ENCODE data around the gene ALG1L2. TPM values are rescaled to one million over a fixed set of nuclear protein-coding genes. Genes with fewer than 3 reads are reported as not detected.
"Not testable (repeated sequence)": the region's sequence is repeated elsewhere in the genome, so short reads cannot be mapped to it uniquely, and the experiment has no call there.

ALG1L2 gene
- total RNA-seq, 1 experiment from 2014 or later: 2.6 TPM

DNA sequence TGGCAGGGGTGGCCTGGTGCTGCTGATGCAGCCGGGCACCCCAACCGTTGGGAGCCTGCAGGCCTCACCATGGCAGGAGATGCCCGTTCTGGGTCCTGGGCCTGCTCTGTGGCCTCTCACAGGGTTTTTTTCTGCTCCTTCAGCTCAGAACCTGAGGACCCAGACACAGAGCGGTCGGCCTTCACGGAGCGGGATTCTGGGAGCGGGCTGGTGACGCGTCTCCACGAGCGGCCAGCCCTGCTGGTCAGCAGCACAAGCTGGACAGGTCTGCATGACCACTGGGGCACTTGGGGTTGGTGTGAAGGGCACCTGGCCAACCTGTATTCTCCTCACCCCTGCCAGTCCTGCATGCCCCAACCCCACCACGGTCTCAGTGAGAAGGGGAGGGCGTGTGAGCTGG, 10.3 kb downstream of the ALG1L2 start:
- H3K27me3 ChIP-seq (ENCODE audit: insufficient read depth, low read depth): no peaks in the 10 kb centered on the region
- no peak overlapping the region for H3K27ac ChIP-seq
- no peak overlapping the region for H3K4me2 ChIP-seq
- H3K36me3 ChIP-seq (ENCODE audit: low read depth): no peaks in the 10 kb centered on the region
- DNase-seq: no peak
- H3K4me1 ChIP-seq (replicated peaks; ENCODE audit: insufficient read depth): peaks cover 26% of the 10 kb centered on the region
- ChIA-PET POLR2A (ENCODE audit: unreplicated experiment) (no interaction called here), CTCF (no interaction called here)
- no peak overlapping the region for H3K4me3 ChIP-seq
- no peaks in the 10 kb centered on the region for H3K9me2 ChIP-seq (ENCODE audit: insufficient read depth)
- no peaks in the 10 kb centered on the region for H3K9me3 ChIP-seq (ENCODE audit: insufficient read depth, low read depth)
- H2AFZ ChIP-seq: no peak overlapping the region
- TF ChIP-seq, protein P1, sequence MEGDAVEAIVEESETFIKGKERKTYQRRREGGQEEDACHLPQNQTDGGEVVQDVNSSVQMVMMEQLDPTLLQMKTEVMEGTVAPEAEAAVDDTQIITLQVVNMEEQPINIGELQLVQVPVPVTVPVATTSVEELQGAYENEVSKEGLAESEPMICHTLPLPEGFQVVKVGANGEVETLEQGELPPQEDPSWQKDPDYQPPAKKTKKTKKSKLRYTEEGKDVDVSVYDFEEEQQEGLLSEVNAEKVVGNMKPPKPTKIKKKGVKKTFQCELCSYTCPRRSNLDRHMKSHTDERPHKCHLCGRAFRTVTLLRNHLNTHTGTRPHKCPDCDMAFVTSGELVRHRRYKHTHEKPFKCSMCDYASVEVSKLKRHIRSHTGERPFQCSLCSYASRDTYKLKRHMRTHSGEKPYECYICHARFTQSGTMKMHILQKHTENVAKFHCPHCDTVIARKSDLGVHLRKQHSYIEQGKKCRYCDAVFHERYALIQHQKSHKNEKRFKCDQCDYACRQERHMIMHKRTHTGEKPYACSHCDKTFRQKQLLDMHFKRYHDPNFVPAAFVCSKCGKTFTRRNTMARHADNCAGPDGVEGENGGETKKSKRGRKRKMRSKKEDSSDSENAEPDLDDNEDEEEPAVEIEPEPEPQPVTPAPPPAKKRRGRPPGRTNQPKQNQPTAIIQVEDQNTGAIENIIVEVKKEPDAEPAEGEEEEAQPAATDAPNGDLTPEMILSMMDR (conservative IDR thresholded peaks at IDR 0.05): no peak
- no peak for TF ChIP-seq EZH2 (IDR thresholded peaks at IDR 0.05; ENCODE audit: low read depth)
- BruUV-seq (replicated peaks): no TSS peak
- intact Hi-C loops (cut with micrococcal nuclease; ENCODE audit: unreplicated experiment): loop anchor here (5.0 to 10.0 kb wide), 2 partner anchors 87 to 600 kb away; no protein-coding TSS in a partner anchor
- H4K20me1 ChIP-seq (ENCODE audit: insufficient read depth): no peaks in the 10 kb centered on the region
- peaks cover 10% of the 10 kb centered on the region; the same call in 1 of the 2 replicates for H3F3A ChIP-seq (ENCODE audit: insufficient read depth, low read depth)
- no peaks in the 10 kb centered on the region for H3K79me2 ChIP-seq (ENCODE audit: low read depth)

DNA sequence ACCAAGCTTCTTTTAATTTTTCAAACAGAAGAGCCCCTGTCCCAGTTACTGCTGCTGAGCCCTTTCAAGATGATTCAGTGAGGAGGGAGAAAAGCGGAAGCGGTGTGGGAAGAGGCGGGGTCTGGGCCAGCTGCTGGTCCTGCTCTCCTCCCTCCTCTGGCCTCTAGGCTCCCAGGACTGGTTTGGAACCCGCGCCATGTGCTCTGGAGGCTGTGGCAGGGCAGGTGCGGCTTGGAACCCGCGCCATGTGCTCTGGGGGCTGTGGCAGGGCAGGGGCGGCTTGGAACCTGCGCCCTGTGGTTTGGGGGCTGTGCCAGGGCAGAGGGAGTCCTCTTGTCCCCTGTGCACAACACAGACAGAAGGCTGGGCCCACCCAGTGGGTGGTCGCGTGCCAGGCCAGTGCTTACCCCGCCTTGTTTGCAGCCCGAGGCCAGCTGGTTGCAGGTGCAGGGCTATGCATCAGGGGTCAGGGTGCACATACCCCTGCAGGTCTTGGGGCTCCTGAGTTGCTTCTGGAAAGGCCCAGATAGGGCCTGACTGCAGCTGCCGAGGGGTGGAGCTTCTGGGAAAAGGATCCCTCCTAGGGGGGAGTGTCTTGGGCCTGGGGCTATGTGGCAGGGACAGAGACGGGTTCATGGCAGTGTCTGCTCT, 12.2 kb downstream of the ALG1L2 start:
- no peaks in the 10 kb centered on the region for H3K36me3 ChIP-seq (ENCODE audit: low read depth)
- H2AFZ ChIP-seq: no peak overlapping the region
- BruUV-seq (replicated peaks): no TSS peak
- TF ChIP-seq, protein P1 (conservative IDR thresholded peaks at IDR 0.05): no peak
- no peak for TF ChIP-seq EZH2 (IDR thresholded peaks at IDR 0.05; ENCODE audit: low read depth)
- H3K27me3 ChIP-seq (ENCODE audit: insufficient read depth, low read depth): no peaks in the 10 kb centered on the region
- no peaks in the 10 kb centered on the region for H3K79me2 ChIP-seq (ENCODE audit: low read depth)
- H3K9me3 ChIP-seq (ENCODE audit: insufficient read depth, low read depth): no peaks in the 10 kb centered on the region
- peak; percentile 62 to 66 for DNase-seq
- H3K9me2 ChIP-seq (ENCODE audit: insufficient read depth): no peaks in the 10 kb centered on the region
- peaks cover 26% of the 10 kb centered on the region for H3K4me1 ChIP-seq (replicated peaks; ENCODE audit: insufficient read depth)
- CTCF ChIA-PET: interaction anchor here (1.2 kb wide), 1 partner anchor 152 kb away, joined by 5 read pairs; no protein-coding TSS in a partner anchor
- peak overlapping the region; percentile 78 for H3K4me2 ChIP-seq
- POLR2A ChIA-PET (ENCODE audit: unreplicated experiment): interaction anchor here (0.6 kb wide), 1 partner anchor 707 kb away, joined by 9 read pairs; no protein-coding TSS in a partner anchor
- H3K27ac ChIP-seq: peak overlapping the region; percentile 77
- peaks cover 10% of the 10 kb centered on the region; the same call in 1 of the 2 replicates for H3F3A ChIP-seq (ENCODE audit: insufficient read depth, low read depth)
- peak overlapping the region; percentile 46; the same call in 1 of the 2 replicates for H3K4me3 ChIP-seq
- intact Hi-C loops (cut with micrococcal nuclease; ENCODE audit: unreplicated experiment): loop anchor here (1.0 to 10.0 kb wide), 5 partner anchors 17 to 602 kb away; no protein-coding TSS in a partner anchor
- H4K20me1 ChIP-seq (ENCODE audit: insufficient read depth): no peaks in the 10 kb centered on the region

DNA sequence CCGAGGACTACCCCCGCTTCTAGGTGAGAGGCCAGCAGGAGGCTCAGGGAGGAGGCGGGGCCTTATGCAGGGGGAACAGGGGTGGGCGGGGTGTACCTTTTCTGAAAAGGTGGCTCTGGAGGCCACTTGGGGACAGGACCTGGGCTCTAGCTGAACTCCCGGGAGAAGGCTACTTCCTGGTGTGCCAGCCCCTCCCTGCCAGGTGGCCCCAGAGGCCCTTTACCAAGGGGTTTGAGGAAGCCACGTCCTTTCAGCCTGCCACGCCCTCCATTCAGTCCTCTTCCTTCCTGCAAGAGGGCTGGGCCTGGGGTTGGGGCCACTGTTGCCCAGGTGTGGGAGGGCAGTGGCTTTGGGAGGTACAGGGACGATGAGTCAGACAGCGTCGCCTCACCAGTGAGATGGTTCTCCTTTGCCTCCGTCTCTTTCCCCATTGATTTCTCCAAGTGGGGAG, 12.9 kb downstream of the ALG1L2 start:
- H3K79me2 ChIP-seq (ENCODE audit: low read depth); CTCF ChIA-PET; H3K36me3 ChIP-seq (ENCODE audit: low read depth); H3F3A ChIP-seq (ENCODE audit: insufficient read depth, low read depth); H3K9me2 ChIP-seq (ENCODE audit: insufficient read depth); H2AFZ ChIP-seq; H3K9me3 ChIP-seq (ENCODE audit: insufficient read depth, low read depth); H3K27me3 ChIP-seq (ENCODE audit: insufficient read depth, low read depth); BruUV-seq (replicated peaks); H4K20me1 ChIP-seq (ENCODE audit: insufficient read depth): not testable (repeated sequence)
- Histone ChIP-seq H3K27ac (peak overlapping the region; percentile 77), H3K4me3 (peak overlapping the region; percentile 46; the same call in 1 of the 2 replicates), H3K4me1 (replicated peaks; ENCODE audit: insufficient read depth) (peaks cover 26% of the 10 kb centered on the region), H3K4me2 (peak overlapping the region; percentile 78)
- peak; percentile 96 to 97 for DNase-seq
- intact Hi-C loops (cut with micrococcal nuclease; ENCODE audit: unreplicated experiment): loop anchor here (1.0 to 10.0 kb wide), 5 partner anchors 16 to 602 kb away; no protein-coding TSS in a partner anchor
- POLR2A ChIA-PET (ENCODE audit: unreplicated experiment): interaction anchor here (0.6 kb wide), 1 partner anchor 711 kb away, joined by 3 read pairs; no protein-coding TSS in a partner anchor

DNA sequence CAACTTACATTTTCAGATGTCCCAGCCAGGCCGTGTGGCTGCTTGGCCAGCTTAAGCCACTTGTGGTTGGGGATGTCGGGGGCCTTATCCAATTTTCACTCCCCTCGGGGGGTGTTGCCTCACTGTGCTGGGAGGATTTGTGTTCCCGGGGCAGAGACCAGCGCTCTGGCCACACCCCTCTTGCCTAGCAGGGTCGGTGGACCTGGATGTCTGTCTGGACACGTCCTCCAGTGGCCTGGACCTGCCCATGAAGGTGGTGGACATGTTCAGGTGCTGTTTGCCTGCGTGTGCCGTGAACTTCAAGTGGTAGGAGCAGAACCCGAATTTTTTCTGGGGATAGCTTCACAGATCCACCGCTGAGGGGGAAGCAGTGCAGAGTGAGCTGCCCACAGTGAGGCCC, 14.2 kb downstream of the ALG1L2 start:
- H3K27me3 ChIP-seq (ENCODE audit: insufficient read depth, low read depth); H2AFZ ChIP-seq; H4K20me1 ChIP-seq (ENCODE audit: insufficient read depth); CTCF ChIA-PET; H3F3A ChIP-seq (ENCODE audit: insufficient read depth, low read depth); H3K9me2 ChIP-seq (ENCODE audit: insufficient read depth); H3K79me2 ChIP-seq (ENCODE audit: low read depth); H3K9me3 ChIP-seq (ENCODE audit: insufficient read depth, low read depth); BruUV-seq (replicated peaks); H3K36me3 ChIP-seq (ENCODE audit: low read depth): not testable (repeated sequence)
- intact Hi-C loops (cut with micrococcal nuclease; ENCODE audit: unreplicated experiment): loop anchor here (2.0 to 10.0 kb wide), 4 partner anchors 15 to 264 kb away; no protein-coding TSS in a partner anchor
- Histone ChIP-seq H3K27ac (peak overlapping the region; percentile 73), H3K4me3 (peak overlapping the region; percentile 36; the same call in 1 of the 2 replicates), H3K4me2 (peak overlapping the region; percentile 66), H3K4me1 (replicated peaks; ENCODE audit: insufficient read depth) (peaks cover 26% of the 10 kb centered on the region)
- POLR2A ChIA-PET (ENCODE audit: unreplicated experiment): interaction anchor here (0.6 to 0.8 kb wide), 7 partner anchors 71 to 656 kb away, joined by 4 to 7 read pairs (median 5); partner anchors contain the start of genes IFT122 and MBD4
- DNase-seq: peak; percentile 72 to 84

DNA sequence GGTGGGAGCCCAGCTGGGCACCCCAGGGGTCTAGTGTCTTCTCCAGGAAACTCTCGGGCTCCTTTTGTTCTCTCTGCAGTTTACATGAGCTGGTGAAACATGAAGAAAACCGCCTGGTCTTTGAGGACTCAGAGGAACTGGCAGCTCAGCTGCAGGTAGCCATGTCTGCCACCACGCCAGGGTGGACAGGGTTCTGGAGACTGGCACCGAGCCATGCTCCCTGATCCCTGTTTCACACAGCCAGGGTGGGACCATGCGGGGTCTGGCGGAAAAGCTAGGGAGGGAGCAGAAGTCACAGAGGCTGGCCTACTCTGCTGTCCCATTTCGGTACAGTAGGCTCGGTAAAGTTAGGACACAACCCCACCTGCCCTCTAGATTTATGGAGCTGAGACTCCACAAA, 15.5 kb downstream of the ALG1L2 start:
- H3K79me2 ChIP-seq (ENCODE audit: low read depth); DNase-seq; POLR2A ChIA-PET (ENCODE audit: unreplicated experiment); H3K27ac ChIP-seq; H3K9me2 ChIP-seq (ENCODE audit: insufficient read depth); BruUV-seq (replicated peaks); H3F3A ChIP-seq (ENCODE audit: insufficient read depth, low read depth); H3K9me3 ChIP-seq (ENCODE audit: insufficient read depth, low read depth); H4K20me1 ChIP-seq (ENCODE audit: insufficient read depth); H3K4me3 ChIP-seq; H3K36me3 ChIP-seq (ENCODE audit: low read depth); H3K4me2 ChIP-seq; H2AFZ ChIP-seq; H3K27me3 ChIP-seq (ENCODE audit: insufficient read depth, low read depth): not testable (repeated sequence)
- peaks cover 26% of the 10 kb centered on the region for H3K4me1 ChIP-seq (replicated peaks; ENCODE audit: insufficient read depth)
- CTCF ChIA-PET: interaction anchor here (0.6 to 2.4 kb wide), 3 partner anchors 79 to 689 kb away, joined by 3 to 13 read pairs (median 4); no protein-coding TSS in a partner anchor
- intact Hi-C loops (cut with micrococcal nuclease; ENCODE audit: unreplicated experiment): loop anchor here (5.0 to 10.0 kb wide), 2 partner anchors 92 to 265 kb away; no protein-coding TSS in a partner anchor

Measured in PC-9 (cell line).